COLO668 (cell line): ENCODE measurements around the gene CGB8.

Source experiments
- DNase-seq: peaks from one replicate; lab custom pipeline; 2025; ENCODE audit not compliant: unreplicated experiment; lab: John Stamatoyannopoulos, UW

Gene CGB8

GRCh38 chr19:49010453-49010852 is 38.5 kb downstream of the CGB8 start:
- no peak for DNase-seq

- no peak for DNase-seq
These were observed 39.1 kb downstream of the CGB8 start for GRCh38 chr19:49009828-49010227.

GRCh38 chr19:49006905-49007304 is 42.0 kb downstream of the CGB8 start:
- DNase-seq = no peak

DNA sequence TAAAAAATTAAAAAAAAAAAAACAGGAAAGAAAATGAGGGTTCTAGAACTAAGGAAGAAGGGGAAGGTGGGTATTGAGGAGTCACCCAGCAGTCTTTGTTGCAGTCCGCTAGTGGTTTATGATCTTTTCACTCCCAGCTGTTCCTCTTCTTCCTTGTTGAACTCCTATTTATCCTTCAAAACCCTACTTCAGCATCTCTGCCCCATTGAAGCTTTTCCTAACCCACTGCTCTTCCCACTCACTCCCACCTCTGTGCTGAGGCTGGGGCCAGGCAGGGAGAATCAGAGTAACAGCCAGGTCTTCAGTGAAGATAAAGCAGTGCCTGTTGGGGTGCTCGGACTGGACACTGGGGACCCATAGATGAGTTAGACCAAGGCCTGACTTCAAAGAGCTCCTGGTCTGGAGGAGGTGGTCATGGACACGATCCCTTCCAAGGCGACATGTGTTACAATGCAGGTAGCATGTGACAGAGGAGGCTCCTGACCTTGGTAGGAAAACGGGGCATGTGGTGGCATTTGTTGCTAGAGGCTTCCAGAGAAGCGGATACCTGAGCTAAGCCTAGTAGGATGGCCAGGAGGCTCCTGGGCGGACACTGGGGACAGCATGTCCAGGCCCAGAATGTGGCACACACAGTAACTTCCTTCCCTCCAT is 43.8 kb downstream of the CGB8 start:
- DNase-seq = no peak

- no peak for DNase-seq
These were observed 44.8 kb downstream of the CGB8 start for GRCh38 chr19:49004133-49004532.

- DNase-seq = peak; percentile 48
These were observed 49.2 kb downstream of the CGB8 start for GRCh38 chr19:48999481-49000325.

- peak; percentile 64 for DNase-seq
These were observed 50.9 kb downstream of the CGB8 start for GRCh38 chr19:48997972-48998371.
